Colonic mucosa (tissue), 4 donors: Measurements from ENCODE around the gene HSPA12A. TPM values are rescaled to one million over a fixed set of nuclear protein-coding genes. Genes with fewer than 3 reads are reported as not detected.

Experiments
- DNase-seq: peaks from one replicate; pipeline ENCODE4 v3.0.0-alpha.2; 2020
- H3K27ac ChIP-seq: fragments of 200-600 bp; one replicate; pipeline ENCODE4 v1.8.0; 2021
- H3K27me3 ChIP-seq: fragments of 200-600 bp; one replicate; pipeline ENCODE4 v1.8.0; 2021
- H3K36me3 ChIP-seq: fragments of 200-600 bp; one replicate; pipeline ENCODE4 v1.8.0; 2021
- H3K4me1 ChIP-seq: fragments of 200-600 bp; one replicate; pipeline ENCODE4 v1.8.0; 2021; ENCODE audit warnings: mild to moderate bottlenecking
- H3K4me3 ChIP-seq: fragments of 200-600 bp; one replicate; pipeline ENCODE4 v1.8.0; 2021
- H3K9ac ChIP-seq, 2 donors: one replicate each; pipeline ENCODE4 v1.7.0; 2013; ENCODE audit warnings: control low read depth in 2 of 2, low read depth in 2 of 2, low read length in 2 of 2
- H3K9me3 ChIP-seq: fragments of 200-600 bp; one replicate; pipeline ENCODE4 v1.8.0; 2021
- CTCF ChIP-seq: fragments of 200-600 bp; IDR thresholded peaks from one replicate; pipeline ENCODE4 v1.8.0; 2022; ENCODE audit warnings: antibody characterized with exemption, mild to moderate bottlenecking
- intact Hi-C: fragments of 100-400 bp; cut with DNase I; formaldehyde crosslinking; loops from one replicate; pipeline ENCODE4 v1.14.1; 2022
- total RNA-seq, 2 donors: library from RNA; stranded (reverse); fragmentation: NEBNext Ultra II Directional in 1 of 2; extraction: Animal tissue kit (Norgen Biotek cat#: 25700) in 1 of 2; gene quantifications; one replicate each; pipeline ENCODE4 v1.2.1, GENCODE V29; 2021
- donor health status: healthy.
- donor health status: DM: no; HTN: no; CAD: no.
- donor health status: DM: no; HTN: no; CAD: no.

HSPA12A gene
- total RNA-seq, 2 donors from 2014 or later = 6.2 to 7.0 TPM

GRCh38 chr10:116722736-116723427 lies 19.5 kb downstream of the HSPA12A start:
- TF ChIP-seq CTCF = no peak
- intact Hi-C loops = no loop called here
- H3K4me3 ChIP-seq = no peak overlapping the region

GRCh38 chr10:116721547-116722392 lies 20.6 kb downstream of the HSPA12A start:
- Histone ChIP-seq H3K4me3 (no peak overlapping the region), H3K9ac (no peak overlapping the region), H3K27ac (no peak overlapping the region), H3K9me3 (no peaks in the 10 kb centered on the region), H3K36me3 (no peaks in the 10 kb centered on the region), H3K4me1 (no peaks in the 10 kb centered on the region), H3K27me3 (no peaks in the 10 kb centered on the region)
- intact Hi-C loops = no loop called here
- DNase-seq = no peak
- no peak for TF ChIP-seq CTCF

More at GRCh38 chr10:116722736-116723427, 19.5 kb downstream of the HSPA12A start:
- no peaks in the 10 kb centered on the region for H3K27me3 ChIP-seq
- H3K36me3 ChIP-seq = no peaks in the 10 kb centered on the region
- no peak for DNase-seq
- no peak overlapping the region for H3K27ac ChIP-seq
- no peak overlapping the region for H3K9ac ChIP-seq
- no peaks in the 10 kb centered on the region for H3K9me3 ChIP-seq
- H3K4me1 ChIP-seq = no peaks in the 10 kb centered on the region

GRCh38 chr10:116720668-116721546 lies 21.5 kb downstream of the HSPA12A start:
- no peak for TF ChIP-seq CTCF
- peak; percentile 29 for DNase-seq
- Histone ChIP-seq H3K27me3 (no peaks in the 10 kb centered on the region), H3K4me1 (no peaks in the 10 kb centered on the region), H3K27ac (no peak overlapping the region), H3K4me3 (no peak overlapping the region), H3K36me3 (no peaks in the 10 kb centered on the region), H3K9me3 (no peaks in the 10 kb centered on the region), H3K9ac (no peak overlapping the region)
- intact Hi-C loops = no loop called here

DNA sequence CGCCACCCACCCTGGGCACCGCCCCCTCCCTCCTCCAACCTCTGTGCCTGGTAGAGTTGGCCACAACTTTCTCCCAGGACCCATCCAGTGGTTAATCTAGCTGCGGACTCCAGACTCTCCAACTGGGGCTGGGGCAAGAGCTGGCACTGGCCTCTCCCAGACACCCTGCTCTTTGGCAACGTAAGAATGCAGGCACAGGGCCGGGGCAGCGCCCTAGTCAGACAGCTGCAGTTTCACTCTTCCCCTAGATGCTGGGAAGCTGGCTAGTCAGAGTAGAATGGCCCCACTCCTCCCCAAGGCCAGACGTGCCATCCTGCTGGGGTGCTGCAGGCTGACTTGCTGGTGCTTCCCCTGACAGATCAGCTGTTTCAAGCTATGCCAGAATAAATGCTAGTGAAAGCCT lies 22.1 kb downstream of the HSPA12A start:
- DNase-seq = no peak
- no peaks in the 10 kb centered on the region for H3K27me3 ChIP-seq
- no peaks in the 10 kb centered on the region for H3K4me1 ChIP-seq
- H3K27ac ChIP-seq = no peak overlapping the region
- no peaks in the 10 kb centered on the region for H3K9me3 ChIP-seq
- H3K9ac ChIP-seq = no peak overlapping the region
- intact Hi-C loops = no loop called here
- no peak for TF ChIP-seq CTCF
- H3K36me3 ChIP-seq = no peaks in the 10 kb centered on the region
- no peak overlapping the region for H3K4me3 ChIP-seq

GRCh38 chr10:116719804-116720203 lies 22.6 kb downstream of the HSPA12A start:
- no peaks in the 10 kb centered on the region for H3K9me3 ChIP-seq
- H3K36me3 ChIP-seq = no peaks in the 10 kb centered on the region
- no peaks in the 10 kb centered on the region for H3K4me1 ChIP-seq
- intact Hi-C loops = no loop called here
- TF ChIP-seq CTCF = no peak
- no peak for DNase-seq
- no peak overlapping the region for H3K27ac ChIP-seq
- H3K4me3 ChIP-seq = no peak overlapping the region
- H3K9ac ChIP-seq = no peak overlapping the region
- H3K27me3 ChIP-seq = no peaks in the 10 kb centered on the region
